Stimulated activated CD4-positive, alpha-beta T cell treated with anti-CD3 and anti-CD28 coated beads, Interleukin-2, amount 100 ng/mL, for 4 hours (primary cell): Measurements from ENCODE around the gene FSTL4.
"Not testable (repeated sequence)": the region's sequence is repeated elsewhere in the genome, so short reads cannot be mapped to it uniquely, and the experiment has no call there.

Source experiments
- DNase-seq: peaks from one replicate; pipeline ENCODE4 v3.0.0-alpha.2; 2020; ENCODE audit warnings: low read depth

The FSTL4 gene

GRCh38 chr5:133222521-133222920, 389.8 kb downstream of the FSTL4 start:
- DNase-seq = no peak

GRCh38 chr5:133222040-133222439, 390.3 kb downstream of the FSTL4 start:
- no peak for DNase-seq

DNA sequence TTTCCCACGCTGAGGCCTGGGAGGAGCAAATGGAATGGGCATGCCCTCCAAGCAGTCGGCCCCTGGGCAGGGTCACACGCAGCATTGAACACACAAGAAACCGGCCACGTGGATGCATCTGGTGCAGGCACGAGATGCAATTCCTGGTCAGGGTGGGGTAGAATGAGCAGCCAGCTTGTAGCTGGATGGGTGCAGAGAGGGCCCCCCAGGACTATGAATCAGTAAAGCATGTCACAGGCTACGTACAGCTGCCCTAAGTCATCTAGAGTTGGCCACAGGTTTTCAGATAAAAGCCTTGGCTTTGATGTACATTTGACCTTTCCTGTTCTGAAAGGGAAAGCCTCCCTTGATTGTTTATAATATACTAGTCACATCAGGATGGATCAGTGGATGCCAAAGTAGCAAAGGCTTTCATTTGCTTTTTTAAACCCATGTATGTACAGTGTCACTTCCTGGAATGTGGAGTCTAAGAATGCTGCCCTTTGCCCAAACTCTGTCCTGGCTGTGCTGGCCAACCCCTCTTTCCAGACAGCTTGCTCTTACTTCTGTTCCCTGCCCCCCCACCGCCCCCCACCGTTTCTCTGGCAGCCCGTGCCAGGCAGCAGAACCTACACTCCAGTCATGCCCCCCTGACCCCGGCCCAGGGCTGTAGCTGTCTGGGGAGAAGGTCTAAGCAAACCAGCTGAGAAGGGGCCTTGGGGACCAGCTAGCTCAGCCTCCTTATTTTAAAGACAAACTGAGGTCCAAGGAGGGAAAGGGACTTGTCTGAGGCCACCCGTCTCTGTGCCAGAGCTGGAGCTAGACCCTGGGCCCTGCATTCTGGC, 391.3 kb downstream of the FSTL4 start:
- DNase-seq = no peak

GRCh38 chr5:133219296-133219695, 393.0 kb downstream of the FSTL4 start:
- DNase-seq = no peak

DNA sequence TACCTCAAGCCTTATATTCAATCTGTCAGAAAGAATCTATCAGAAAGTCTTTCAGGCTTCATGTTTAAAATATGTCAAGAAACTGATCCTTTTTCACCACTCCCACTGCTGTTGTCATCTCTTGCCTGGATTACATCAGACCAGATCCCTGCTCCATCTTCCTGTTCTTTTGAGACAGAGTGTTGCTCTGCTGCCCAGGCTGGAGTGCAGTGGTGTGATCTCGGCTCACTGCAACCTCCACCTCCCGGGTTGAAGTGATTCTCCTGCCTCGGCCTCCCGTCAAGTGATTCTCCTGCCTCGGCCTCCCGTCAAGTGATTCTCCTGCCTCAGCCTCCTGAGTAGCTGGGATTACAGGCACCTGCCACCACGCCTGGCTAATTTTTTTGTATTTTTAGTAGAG, 396.2 kb downstream of the FSTL4 start:
- DNase-seq = not testable (repeated sequence)

- no peak for DNase-seq
Observed at GRCh38 chr5:133214153-133214820, 398.1 kb downstream of the FSTL4 start.

- DNase-seq = no peak
Observed at GRCh38 chr5:133205649-133206048, 406.7 kb downstream of the FSTL4 start.

DNA sequence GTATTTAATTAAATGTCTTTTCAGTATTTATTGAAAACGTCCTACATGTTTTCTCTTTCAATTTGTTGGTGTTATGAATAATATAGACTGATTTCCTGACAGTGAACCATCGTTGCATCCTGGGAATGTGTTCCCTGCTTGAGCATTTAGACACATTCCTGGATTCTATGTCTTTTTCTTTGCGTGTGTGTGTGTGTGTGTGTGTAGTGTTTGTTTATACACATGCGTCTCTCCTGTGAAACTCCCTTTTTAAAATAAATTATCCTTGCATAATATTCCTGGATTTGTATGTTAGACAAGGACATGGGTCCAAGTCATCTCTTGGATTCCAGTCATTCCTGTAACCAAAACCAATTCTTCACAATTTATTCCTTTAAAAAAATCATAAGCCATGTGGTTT, 407.1 kb downstream of the FSTL4 start:
- DNase-seq = no peak

- DNase-seq = no peak
Observed at GRCh38 chr5:133203317-133204305, 408.7 kb downstream of the FSTL4 start.

DNA sequence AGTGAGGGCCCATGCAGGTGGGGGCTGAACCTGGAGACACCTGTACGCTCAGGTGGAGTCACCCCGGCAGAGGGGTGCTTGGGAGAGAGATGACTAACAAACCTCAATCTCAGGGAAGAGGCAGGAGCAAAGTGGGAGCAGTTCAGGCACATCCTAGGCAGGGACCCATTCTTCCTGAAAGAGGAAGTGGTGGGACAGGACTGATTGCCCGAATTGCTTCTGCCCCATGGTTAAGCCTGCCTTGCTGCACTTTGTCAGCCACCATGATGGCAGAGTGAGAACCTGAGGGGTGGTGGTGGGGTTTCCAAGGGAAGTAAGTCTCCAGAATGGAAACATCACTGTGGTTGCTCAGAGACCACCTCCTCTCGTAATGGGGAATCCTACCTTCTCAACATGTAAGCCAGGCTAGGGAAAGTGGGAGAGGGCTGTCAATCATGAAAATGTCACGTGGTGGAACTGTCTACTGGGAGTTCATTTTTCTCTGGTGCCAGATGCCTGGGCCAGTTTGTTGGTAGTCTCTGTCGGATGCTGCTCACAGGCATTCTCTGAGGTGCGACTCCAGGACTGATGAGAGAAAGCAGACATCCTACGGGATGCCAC, 410.2 kb downstream of the FSTL4 start:
- DNase-seq = no peak

GRCh38 chr5:133201310-133201709, 411.0 kb downstream of the FSTL4 start:
- no peak for DNase-seq

DNA sequence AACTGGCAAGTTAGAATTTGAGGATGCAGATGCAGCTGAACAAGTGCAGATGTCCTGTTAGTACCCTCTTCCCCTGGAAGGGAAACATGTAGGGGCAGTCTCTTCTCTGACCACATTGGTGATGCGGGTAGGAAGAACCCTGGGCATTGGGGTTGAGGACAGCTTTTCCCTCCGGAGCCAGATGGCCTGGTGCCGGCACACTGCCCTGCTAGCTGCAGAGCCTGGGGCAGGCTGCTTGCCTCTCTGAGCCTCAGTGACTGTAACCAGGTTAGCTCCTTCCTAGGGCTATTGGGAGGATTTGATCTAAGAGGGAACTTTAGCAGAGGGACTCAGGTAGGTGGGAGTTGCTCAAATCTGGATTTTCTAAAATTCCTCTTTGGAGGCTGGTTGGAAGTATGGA, 412.1 kb downstream of the FSTL4 start:
- DNase-seq = no peak

DNA sequence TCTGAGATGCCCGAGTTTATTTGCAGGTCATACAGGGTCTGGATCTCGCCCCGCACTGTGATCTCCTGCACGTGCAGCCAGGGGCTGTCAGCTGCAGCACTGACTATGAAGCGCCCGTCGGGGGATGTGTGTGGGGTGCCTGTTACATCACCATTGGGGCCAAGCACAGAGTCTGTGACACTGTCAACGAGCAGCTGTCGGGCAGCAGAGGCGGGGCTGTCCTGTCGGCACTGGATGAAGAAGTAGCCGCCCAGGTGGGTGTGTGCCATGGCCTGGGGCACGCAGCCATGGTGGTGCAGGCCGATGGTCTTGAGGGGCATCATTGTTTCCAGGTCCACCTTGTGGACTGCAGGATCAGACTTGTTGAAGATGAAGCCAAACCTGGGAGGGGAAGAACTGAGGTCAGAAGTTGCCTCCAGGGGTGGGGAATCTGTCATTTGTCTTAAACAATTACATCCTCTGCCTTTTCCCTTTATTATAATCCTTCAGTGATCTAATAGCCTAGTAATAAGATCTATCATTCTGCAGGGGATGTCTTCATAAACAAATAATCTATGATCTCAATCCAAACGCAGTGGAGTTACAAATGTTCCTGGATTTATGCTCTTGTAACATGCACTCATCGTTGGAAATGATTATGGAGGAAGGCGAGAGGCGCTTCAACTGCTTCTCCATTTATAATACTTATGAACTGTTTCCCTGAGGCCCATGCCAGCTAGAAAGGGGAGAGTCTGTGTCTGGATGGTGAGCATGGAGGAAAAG, 412.7 kb downstream of the FSTL4 start:
- DNase-seq = no peak

GRCh38 chr5:133198511-133198910, 413.8 kb downstream of the FSTL4 start:
- DNase-seq = no peak

DNA sequence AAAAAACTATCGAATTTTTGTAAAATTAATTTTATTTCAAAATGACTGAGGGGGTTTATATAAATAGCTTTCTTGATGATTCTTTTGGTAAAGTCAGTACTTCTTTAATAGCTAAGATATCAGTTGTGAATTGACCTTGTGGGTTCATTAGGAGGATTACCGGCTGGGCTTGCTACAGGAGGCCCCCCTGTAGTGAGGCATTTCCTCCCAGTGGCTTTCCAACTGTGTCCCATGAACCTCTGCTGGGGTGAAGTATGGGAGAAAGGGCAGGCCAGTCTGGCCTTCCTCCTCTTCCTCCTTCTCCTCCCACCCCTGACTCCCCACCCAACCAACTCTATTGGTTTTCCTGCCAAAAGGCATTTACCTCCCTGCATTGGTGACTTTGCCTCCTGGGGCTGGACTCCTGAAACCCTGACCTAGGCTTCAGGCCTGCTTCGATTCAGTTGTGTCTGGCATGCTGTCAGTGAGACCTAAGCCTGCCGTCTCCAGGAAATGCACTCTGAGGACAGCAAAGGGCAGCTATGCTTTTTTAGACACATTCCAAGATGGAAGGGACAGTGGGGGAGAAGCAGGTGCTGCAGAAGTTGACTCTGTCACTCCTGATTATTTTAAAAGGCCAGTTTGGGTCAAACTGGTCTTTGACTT, 415.8 kb downstream of the FSTL4 start:
- DNase-seq = no peak

- DNase-seq = no peak
Observed at GRCh38 chr5:133195250-133195649, 417.1 kb downstream of the FSTL4 start.

GRCh38 chr5:133193794-133194193, 418.5 kb downstream of the FSTL4 start:
- DNase-seq = no peak

- no peak for DNase-seq
Observed at GRCh38 chr5:133192716-133193115, 419.6 kb downstream of the FSTL4 start.

GRCh38 chr5:133189881-133190280, 422.5 kb downstream of the FSTL4 start:
- DNase-seq = no peak

- DNase-seq = no peak
Observed at GRCh38 chr5:133179405-133179804, 432.9 kb downstream of the FSTL4 start.
